ENCODE data around the gene TAS1R3.

The TAS1R3 gene

DNA sequence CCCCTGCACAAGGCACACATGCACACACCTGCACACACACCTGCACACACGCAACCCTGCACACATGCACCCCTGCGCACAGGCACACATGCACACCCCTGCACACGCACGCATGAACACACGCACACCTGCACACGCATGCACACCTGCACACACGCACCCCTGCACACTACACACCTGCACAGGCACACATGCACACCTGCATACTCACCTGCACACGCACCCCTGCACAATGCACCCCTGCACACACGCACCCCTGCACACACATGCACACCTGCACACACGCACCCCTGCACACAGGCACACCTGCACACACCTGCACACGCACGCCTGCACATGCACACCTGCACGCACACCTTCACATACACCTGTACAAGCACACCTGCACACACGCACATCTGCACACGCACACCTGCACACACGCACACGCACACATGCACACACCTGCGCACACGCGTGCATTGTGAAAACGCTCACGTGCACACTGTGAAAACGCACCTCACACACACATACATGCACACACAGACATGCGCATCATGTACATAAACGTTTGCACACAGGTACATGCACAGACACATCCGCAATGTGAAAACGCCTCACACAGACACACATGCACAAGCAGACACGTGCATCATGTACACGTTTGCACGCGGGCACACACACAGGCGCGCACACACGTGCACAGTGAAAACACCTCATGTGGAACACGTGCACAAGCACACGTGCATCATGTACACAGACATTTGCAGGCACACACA lies 9.9 kb downstream of the TAS1R3 start:
- DNase-seq, result no peak

DNA sequence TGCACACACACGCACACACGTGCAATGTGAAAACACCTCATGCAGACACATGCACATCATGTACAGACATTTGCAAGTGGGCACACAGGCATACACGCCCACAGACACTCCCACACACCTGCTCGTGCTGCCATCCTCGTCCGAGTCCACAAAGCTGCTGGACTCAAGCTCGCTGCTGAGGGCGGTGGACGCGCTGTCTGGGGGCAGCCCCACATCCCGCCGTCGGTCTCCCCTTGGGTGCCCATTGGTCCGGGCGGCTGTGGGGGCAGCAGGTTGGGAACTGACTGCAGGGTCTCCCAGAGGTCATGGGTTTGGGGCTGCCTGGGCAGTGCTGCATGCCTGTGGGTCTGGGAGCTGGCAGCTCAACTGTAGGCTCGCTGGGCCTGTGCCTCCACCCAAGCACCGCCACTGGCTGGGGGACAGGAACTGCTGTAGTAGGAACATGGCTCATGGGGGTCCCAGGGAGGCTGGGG lies 10.5 kb downstream of the TAS1R3 start:
- DNase-seq, result no peak

DNA sequence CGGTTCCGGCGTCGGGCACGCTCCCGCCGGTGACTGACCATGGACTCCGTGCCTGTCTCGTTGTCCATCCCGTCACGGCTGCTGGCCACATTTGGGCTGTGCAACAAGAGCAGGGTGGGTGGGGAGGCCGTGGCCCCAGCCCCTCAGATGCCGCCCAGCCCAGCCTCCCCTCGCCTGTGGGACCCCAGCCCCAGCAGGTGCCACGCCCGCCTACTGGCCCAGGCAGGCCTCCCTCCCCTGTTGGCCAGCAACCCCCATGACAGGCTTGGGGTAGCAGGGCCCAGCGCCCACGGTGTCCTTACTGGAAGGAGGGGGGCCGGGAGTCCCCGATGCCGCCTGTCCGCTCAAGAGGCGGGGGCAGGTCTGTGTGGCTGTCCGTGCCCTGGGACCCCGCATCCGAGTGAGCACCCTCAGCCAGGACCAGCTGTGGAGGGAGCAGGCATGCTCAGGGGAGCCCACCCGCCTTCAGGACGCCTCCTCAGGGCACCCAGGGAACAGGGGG lies 11.0 kb downstream of the TAS1R3 start:
- DNase-seq, result no peak

DNA sequence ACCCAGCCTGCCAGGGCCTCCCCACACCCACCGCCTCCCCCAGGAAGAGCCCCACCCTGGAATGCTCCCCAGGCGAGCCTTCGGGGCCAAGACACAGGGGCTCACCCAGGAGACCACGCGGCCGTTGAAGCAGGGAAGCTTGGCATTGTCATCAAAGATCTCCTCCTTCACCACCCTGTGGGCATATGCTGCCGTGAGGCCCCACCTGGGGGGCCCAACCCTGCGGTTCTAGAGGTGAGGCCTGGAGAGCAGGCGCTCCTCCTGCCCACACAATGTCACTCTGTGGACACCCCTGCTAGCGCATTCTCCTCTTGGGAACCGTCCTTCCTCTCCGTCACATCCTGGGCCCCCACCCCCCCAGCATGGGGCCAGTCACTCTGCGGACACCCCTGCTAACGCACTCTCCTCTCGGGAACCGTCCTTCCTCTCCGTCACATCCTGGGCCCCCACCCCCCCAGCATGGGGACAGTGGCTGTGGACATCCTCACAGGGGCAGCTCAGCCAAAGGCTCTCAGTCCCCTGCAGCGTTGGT lies 11.6 kb downstream of the TAS1R3 start:
- no peak for DNase-seq

DNA sequence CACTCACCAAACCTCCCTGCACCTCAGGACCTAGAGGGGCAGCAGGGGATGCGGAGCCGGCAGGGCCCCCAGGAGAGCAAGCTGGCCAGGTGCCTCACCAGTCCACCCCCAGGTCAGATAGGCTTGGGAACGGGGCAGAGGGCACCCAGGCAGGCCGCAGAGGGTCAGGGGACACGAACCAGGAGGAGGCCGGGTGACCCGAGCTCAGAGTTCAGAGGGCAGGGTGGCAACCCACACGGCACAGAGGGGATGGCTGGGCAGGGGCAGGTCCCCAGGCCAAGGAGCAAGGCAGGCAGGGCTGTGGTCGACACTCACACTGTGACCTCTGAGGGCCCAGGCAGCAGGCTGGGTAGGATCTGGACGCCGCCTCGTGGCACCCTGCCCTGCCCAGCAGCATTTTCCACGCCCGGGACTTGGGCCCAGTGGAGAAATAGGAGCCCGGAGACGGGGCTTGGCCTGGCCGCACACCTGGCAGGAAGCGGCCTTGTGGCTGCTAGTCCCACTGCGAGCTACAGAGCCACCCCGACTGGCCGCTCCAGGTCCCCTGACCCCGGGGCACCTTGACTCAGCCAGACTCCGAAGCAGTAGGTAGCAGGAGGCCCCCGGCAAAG lies 12.8 kb downstream of the TAS1R3 start:
- no peak for DNase-seq

DNA sequence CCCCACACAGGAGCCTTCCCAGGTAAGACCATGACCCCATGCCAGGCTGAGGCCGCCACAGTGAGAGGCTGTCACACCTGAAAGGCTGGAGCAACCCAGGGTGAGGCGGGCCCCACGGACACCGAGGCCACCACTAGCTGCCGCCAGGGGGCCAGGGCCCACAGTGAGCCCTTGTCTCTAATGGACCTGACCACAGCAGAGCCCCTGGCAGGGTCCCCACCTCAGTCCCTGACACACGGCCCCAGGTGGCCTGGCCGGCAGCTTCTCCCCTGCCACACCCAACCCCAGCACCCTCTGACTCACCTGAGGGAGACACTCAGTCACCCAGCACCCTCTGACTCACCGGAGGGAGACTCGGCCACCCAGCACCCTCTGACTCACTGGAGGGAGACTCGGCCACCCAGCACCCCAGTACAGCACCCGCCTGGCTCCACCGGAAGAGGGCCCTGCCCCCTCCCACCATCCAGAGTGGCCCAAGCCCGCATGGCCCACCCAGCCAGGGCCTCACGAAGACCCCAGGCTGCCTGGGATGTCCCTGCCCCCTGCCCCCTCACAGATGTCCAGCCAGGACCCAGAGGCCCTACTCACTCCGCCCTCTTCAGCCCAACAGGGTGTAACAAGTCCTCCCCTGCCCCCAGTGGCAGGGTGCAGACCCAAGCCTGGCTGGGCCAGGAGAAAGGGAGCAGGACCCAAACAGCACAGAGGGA lies 13.7 kb downstream of the TAS1R3 start:
- DNase-seq, result peak; percentile 74

DNA sequence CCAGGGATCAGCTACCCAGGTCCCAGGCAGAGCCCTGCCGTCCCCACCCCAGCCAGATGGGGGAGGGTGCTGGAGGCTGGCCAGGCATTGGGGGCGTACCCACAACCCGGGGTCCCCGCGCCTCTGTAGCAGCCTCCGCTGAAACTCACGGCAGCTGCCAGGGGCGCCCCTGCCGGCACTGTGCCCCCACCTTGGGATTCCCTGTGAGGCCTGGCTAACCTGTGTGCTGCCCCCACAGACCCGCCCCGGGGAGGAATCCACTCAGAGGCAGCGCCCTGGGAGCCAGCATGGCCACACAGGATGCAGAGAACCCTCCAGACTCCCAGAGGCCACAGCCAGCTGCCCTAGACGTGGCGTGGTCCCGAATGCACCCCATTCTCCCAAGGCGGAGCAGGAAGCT lies 14.3 kb downstream of the TAS1R3 start:
- DNase-seq, result no peak

DNA sequence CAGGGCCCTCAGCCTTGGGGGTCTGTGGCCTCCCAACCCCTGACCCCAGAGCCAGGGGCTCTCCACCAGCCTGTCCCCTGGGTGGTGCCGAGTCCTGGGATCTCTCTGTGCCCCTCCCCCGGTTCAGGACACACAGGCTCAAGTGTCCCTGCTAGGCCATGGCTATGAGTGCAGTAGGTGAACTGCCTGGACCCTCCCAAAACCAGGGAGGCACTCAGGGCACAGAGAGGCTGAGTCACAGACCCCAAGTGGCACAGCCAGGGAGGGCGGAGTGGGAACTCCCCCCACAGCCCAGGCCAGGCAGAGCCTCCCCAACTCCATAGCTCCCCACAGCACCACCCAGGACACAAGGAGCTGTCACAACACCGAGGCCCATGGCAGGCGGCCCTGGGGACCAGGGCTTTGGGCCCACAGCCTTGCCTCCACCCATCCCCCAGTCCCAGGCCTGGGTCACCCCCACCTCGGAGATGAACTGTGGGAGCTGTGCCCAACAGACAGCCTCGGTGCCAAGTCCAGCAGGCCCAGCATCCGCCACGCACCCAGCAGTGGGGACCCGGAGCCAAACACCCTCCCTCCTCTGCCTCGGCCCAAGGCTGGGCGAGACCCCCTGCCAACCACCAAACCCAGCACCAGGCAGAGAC lies 14.9 kb downstream of the TAS1R3 start:
- no peak for DNase-seq

DNA sequence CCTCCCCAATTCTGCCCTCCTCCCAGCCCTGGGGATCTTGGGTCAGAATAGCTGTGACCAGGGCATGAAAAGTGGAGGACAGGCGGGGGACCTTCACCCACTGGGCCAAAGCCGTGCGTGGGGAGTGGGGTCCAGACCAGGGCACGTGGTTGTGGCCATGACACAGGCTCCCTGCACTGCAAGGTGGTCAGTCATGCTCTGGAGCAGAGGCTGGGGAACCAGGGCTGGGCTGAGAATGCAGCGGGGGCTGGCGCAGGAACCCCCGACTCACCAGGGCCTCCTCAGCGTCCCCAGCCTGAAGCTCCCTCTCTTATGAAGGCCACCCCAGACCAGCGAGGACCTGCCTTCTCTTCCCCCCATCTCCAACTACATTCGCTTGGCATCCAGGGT lies 15.4 kb downstream of the TAS1R3 start:
- DNase-seq, result no peak

DNA sequence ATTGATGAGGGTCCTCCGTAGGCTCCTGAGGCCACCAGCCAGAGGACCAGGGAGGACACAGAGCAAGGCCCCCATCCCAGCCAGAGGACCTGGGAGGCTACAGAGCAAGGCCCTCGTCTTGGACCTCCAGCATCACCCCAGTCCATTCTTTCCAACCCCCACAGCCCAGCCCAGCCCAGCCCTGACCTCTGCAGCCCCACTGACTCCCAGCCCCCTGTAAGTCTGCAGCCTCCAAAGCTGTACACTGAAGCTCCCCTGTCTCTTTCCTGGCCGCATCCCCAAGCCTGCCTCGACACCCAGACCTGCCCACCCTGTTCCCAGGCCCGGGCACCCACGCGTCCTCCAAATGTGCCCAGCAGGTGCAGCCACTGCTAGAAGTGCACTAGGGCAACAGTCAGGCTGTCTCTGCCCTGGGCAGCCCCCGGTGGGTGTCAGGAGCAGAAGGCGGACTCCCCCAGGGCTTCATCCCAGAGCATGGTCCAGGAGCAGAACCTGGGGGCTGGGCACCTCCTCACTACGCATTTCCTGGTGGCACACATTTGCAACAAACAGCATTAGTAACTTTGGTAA lies 16.0 kb downstream of the TAS1R3 start:
- no peak for DNase-seq

DNA sequence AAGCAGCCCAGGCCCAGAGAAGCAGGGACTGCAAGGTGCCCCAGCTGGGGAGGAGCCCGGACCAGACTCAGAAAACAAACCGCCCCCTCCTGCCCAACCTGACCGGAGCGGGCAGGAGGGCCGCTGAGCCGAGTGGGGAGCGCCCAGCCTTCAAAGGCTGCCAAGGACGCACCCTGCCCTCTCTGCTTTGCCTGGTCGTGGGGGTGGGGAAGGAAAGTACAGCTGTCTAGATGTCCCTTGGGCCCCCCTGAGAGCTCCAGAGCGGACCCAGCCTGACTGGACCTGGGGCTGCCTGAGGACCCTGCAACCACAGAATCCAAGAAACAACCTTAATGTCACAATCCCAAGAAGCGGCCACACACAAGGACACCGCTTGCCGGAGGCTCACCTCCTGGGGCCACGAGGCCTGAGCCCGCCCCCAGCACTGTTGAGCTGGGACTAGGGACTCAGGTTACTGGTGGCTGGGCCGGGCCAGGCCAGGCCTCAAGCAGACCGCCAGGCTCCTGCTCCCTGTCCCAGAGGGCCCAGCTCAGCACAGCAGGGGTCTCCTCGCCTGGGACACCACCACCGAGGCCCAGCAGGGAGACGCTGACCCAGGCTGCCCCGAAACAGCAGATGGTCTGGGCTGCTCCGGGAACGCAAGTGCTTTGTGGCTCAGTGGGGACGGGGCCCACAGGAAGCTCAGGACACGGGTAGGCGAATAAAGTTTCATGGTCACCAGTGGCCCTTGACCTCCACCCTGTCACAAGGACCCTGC lies 16.8 kb downstream of the TAS1R3 start:
- DNase-seq, result no peak

DNA sequence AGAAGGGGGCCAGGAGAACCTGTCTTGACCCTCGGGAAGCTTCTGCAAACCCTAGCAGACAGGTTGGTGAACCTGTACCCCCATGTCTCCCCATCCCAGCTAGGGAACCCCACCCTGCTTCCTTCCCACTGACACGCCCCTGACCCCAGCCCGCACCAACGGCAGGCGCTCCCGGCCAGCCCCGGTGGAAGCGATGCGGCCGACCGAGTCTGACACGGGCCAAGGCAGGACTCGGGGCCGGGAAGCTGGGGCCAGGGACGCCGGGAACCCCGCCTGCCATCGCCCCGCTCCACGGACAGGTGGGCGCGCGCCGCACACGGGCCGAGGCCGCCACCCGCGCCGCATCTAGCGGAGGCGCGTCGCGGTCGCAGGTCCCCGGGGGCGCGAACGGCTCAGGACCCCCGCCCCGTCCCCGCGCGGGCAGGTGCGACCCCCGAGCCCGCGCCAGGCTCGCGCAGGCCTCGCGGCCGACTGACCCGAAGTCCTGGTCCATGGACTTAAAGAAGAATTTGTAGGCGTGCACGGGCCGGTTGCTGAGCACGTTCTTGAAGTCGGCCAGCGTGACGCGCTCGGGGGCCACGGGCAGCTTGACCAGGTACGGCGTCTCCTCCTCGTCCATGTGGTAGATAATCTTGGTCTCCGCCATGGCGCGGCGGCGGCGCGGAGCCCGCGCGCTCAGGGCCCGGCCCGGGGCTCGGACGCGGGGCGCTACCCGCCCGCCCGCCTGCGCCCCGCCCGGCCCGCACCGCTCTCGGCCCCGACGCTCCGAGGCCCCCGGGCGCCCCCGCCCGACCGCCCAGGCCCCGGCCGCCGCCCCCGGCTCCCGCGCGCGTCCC lies 17.6 kb downstream of the TAS1R3 start:
- no peak for DNase-seq

DNA sequence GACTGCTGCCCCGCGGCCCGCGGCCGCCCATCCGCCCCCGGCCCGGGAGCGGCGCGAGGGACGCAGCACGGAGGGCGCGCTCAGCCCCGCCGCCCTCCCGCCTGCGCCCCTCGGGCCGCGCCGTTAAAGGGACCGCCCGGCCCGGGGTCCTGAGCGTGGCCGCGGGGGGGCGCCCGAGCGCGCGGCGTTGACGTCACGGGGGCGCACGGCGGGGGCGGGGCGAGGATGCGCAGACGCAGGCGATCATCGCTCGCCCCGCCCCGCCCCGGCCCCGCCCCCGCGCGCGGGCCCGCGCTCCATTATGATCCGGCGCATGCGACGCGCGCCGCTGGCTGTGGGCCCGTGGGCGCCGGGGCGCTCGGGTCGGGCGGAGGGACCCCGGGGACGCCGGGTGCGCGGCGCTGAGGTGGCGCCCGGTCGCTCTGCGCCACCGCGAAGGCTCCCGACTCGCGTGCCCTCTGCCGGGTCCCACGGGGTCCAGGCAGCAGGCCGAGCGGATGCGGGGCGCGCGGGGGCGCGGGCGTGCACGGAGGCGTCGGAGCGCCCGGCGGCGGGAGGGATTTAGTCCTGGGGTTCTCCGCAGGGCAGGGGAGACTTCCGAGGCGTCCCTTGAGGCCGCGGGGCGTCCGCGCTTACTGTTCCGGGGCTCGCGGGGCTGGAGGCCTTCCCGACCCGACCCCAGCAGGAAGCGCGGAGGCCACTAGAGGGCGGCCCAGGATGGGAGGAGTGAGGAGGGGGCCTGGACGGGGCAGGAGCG lies 18.4 kb downstream of the TAS1R3 start, which contains the start of gene DVL1:
DVL1 (minus strand) TSS at position 163 of the 757 bp plus-strand sequence. CDS start 353 bp downstream, outside the sequence.
- peak; percentile 77 for DNase-seq

DNA sequence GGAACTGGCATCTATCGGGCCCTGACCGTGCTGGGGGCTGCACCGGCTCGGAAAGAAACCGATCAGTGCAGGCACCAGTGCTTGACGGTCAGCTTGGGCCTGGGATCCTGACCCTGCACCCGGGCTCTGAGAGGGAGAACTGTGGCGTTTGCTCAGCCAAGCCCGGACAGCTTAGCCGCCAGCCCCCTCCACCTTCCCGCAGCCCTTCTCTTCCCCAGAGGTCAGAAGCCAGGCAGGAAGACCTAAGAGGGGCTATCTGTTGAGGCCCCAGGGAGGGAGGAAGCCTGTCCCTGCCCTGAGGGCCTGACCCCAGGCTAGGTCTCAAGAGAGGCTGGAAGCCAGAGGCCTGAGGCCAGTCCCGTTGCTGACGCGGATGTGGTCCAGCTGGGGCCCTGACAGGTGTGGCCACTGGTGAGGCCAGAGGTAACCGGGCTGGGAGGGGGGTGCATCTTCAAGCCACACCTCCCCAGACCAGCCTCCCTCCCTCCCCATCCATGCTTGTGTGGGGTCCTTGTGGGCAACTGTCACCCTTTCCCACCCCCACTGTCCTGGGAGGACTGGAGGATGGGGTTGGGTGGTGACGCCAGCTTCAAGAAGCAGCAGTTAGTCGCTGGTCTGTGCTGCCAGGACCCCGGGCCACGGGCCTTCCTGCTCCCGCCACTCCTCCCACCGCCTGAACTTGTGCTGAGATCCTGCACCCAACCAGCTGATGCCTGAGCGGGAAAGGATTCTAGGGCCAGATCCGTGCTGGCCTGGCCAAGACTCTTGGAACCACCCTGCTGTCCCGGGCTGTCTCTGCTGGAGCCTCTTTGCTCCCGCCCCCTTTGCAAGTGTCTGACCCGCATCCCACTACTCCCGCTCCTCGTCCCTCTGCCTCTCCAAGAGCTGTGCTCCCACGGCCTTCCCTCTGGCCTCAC lies 20.7 kb downstream of the TAS1R3 start:
- DNase-seq, result no peak

DNA sequence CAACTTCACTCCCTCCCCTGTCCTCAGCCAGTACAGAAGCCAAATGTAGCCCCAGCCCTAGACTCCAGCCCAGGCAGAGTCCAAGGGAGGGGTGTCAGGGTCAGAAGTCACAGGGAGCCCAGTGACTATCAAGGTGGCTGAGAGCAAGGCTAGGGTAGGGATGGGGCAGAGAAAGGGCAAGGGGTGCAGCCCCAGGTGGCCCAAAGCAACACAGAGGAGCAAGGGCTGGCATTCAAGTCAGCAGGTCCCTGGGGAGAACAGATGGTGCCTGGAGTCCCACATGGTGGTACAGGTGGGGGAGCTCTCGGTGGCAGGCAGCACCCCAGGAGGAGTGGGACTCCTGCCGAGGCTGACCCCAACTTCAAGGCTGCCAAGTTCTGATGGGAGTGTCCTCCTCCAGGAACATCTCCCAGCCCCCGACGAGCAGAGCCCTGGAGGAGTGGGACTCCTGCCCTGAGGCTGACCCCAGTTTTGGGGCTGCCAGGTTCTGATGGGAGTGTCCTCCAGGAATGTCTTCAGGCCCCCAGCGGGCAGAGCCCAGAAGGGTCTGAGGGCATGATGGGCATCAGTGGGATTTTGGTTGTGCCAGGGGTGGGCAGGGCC lies 21.8 kb downstream of the TAS1R3 start:
- DNase-seq, result no peak

DNA sequence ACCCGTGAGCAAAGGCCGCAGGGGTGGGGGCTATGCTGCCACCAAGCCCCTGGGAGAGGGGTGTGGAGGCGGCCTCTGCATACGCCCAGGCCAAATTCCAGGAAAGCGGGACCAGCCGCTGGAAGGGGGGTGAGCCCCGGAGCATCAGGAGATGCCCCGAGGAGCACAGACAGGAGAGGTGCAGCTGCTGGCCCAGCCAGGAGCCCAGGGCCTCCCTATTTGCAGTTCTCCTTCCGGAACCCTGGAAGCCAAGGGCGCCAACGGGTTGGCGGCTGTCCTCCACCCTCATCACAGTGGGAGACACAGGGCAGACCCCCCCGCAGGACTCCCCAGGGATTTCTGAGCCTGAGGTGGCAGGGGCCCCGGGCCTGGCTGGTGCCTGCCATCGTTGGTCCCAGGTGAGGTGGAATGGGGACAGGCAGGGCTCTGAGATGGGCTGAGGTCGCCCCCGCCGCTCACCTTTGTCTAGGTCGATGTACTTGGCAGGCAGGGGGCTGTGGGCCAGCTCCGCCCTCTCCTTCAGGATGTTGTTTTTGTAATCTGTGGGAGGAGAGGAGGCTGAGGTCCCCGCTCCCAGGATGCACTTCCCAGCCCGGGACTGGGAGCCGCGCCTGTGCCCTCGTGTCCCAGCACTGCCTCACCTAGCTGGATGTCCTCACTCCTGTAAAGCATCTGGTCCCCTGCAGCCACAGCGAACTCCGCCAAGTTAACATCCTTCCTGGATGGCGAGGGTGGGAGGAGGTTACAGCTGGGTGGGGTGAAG lies 22.5 kb downstream of the TAS1R3 start:
- DNase-seq, result no peak
